ENCODE data around the gene ARHGDIB.

The ARHGDIB gene

GRCh38 chr12:14982562-14982961, 21.2 kb upstream of the ARHGDIB start:
- TF ChIP-seq CTCF (IDR thresholded peaks at IDR 0.05) = no peak

GRCh38 chr12:14981049-14981448, 19.6 kb upstream of the ARHGDIB start:
- TF ChIP-seq CTCF (IDR thresholded peaks at IDR 0.05) = no peak

DNA sequence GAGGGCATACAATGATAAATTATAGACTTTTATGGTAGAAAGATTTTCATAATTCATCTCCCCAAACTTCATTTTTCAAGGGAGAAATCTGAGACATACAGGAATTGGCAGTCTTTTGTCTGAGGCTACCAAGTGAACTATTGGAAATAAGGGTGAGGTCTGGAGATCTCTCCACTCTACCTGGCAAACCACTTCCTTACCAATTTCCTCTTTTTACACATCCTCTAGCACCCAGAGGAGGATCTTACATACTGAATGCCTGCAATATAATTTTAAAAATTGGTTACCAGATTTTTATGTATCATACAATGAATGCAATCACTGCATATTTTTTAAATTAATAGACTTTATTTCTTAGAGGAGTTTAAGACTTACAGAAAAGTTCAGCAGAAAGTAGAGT, 18.1 kb upstream of the ARHGDIB start:
- no peak for TF ChIP-seq CTCF (IDR thresholded peaks at IDR 0.05)

- no peak for TF ChIP-seq CTCF (IDR thresholded peaks at IDR 0.05)
These were observed 15.3 kb upstream of the ARHGDIB start for GRCh38 chr12:14976658-14977057.

DNA sequence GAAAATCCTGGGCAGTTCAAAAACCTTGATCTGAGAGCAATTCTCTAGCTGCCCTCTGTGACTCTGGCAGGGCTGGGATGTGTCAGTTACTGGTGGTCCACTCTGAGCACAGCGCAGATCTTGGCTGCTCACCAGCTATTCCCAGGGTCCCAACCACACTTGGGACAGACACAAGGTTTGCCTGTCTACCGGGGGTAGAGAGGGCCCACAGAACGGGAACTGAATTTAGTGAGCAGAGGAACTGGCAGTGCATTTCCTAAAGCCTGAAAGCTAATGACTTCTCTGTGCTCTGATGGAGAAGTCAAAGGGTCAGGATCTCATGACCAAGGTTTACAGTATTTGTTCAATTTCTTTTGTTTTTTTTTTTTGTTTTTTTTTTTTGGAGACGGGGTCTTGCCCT, 14.1 kb upstream of the ARHGDIB start:
- no peak for TF ChIP-seq CTCF (IDR thresholded peaks at IDR 0.05)

- TF ChIP-seq CTCF (IDR thresholded peaks at IDR 0.05) = no peak
These were observed 13.2 kb upstream of the ARHGDIB start for GRCh38 chr12:14974633-14975032.

DNA sequence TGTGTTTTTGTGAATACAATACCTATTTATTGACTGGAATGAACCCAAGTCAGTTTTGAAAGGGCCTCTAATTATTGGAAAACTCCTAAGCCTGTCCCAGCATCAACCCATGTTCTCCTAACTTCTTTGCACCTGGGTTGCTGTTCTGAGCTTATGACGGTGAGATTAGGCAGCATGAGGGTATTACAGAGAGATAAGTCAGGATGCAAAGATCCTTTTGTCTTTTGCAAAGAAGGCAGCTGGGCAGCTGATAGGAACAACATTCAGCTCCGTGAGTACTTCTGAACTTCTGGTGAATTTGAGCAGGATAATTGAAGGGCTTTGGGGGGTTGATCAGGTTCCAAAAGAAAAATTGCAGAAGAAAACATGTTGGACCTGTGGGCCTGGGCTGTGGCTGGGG, 11.4 kb upstream of the ARHGDIB start, which contains the start of gene PDE6H:
TSS of gene PDE6H (plus strand) at position 227 of the 400 bp plus-strand sequence. CDS start 4,971 bp downstream, outside the sequence.
- no peak for TF ChIP-seq CTCF (IDR thresholded peaks at IDR 0.05)

DNA sequence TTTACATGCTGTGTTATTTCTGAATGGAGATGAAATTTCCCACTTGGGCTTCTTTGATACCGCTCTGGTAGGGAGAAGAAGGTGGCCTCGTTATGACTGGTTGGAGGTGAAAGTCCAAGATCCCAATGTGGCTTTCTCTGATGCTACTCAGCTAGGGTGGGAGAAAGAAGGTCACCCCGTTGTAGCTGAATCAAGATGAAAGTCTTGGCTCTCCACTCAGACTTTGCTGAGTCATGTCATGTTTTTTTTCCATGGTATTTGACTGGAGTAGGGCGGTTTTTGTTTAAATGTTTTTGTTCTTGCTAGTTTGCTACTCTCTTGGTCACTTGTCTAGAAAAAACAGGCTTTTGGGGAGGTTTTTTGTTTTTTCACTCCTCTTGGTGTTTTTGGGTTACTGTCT, 9.1 kb upstream of the ARHGDIB start:
- TF ChIP-seq CTCF (IDR thresholded peaks at IDR 0.05) = no peak
